HepG2 (cell line): ENCODE measurements around the gene OSBPL8. TPM values are rescaled to one million over a fixed set of nuclear protein-coding genes. Genes with fewer than 3 reads are reported as not detected.

ENCODE experiments used
- HNF4G ChIP-seq, 2 experiments: sonication (generic) in 1 of 2; formaldehyde crosslinking in 1 of 2; IDR thresholded peaks; 2 replicates each; pipeline versions ENCODE4 v1.4.0 to v1.6.1; 2011 to 2020; ENCODE audit warnings: borderline replicate concordance in 2 of 2, low read depth in 2 of 2, mild to moderate bottlenecking in 2 of 2, low read length in 1 of 2, missing genetic modification reagents in 1 of 2, moderate library complexity in 1 of 2
- KLF11 ChIP-seq: IDR thresholded peaks from 2 replicates; pipeline ENCODE4 v1.6.1; 2016; ENCODE audit warnings: missing compliant biosample characterization
- KLF13 ChIP-seq: sonication (generic); formaldehyde crosslinking; IDR thresholded peaks from 2 replicates; pipeline ENCODE4 v1.4.0; 2020; ENCODE audit warnings: mild to moderate bottlenecking, missing genetic modification reagents
- MAX ChIP-seq: IDR thresholded peaks from 2 replicates; pipeline ENCODE4 v1.6.1; 2012; ENCODE audit warnings: inconsistent platforms
- MXD4 ChIP-seq: IDR thresholded peaks from 2 replicates; pipeline ENCODE4 v1.6.1; 2016; ENCODE audit warnings: mild to moderate bottlenecking, missing biosample characterization, missing genetic modification reagents
- MZF1 ChIP-seq: sonication (generic); formaldehyde crosslinking; IDR thresholded peaks from 2 replicates; pipeline ENCODE4 v1.8.1; 2023; ENCODE audit warnings: mild to moderate bottlenecking, missing genetic modification reagents, borderline replicate concordance
- NCOA1 ChIP-seq: sonication (generic); formaldehyde crosslinking; IDR thresholded peaks from 2 replicates; pipeline ENCODE4 v1.9.0; 2021; ENCODE audit warnings: missing genetic modification reagents
- NFKB2 ChIP-seq: sonication (generic); formaldehyde crosslinking; IDR thresholded peaks from 2 replicates; pipeline ENCODE4 v1.4.0; 2020; ENCODE audit warnings: missing genetic modification reagents, borderline replicate concordance
- NR2C2 ChIP-seq: sonication (generic); formaldehyde crosslinking; IDR thresholded peaks from 2 replicates; pipeline ENCODE4 v1.4.0; 2020; ENCODE audit warnings: missing genetic modification reagents, mild to moderate bottlenecking, moderate library complexity, borderline replicate concordance
- PCBP1 ChIP-seq: fragments of 200-400 bp; formaldehyde crosslinking; IDR thresholded peaks from 2 replicates; pipeline ENCODE4 v1.6.1; 2017; ENCODE audit warnings: mild to moderate bottlenecking, low read depth, low read length, borderline replicate concordance
- RNF219 ChIP-seq: sonication (generic); formaldehyde crosslinking; IDR thresholded peaks from 2 replicates; pipeline ENCODE4 v1.5.0; 2020; ENCODE audit warnings: mild to moderate bottlenecking, missing genetic modification reagents
- TBP ChIP-seq: sonication (generic); formaldehyde crosslinking; IDR thresholded peaks from 2 replicates; pipeline ENCODE4 v1.5.0; 2020; ENCODE audit warnings: missing genetic modification reagents
- TCF7 ChIP-seq: sonication (generic); IDR thresholded peaks from 2 replicates; pipeline ENCODE4 v1.6.1; 2016; ENCODE audit warnings: antibody characterized with exemption, low read depth
- TGIF2 ChIP-seq: IDR thresholded peaks from 2 replicates; pipeline ENCODE4 v1.6.1; 2016; ENCODE audit warnings: control low read depth, missing compliant biosample characterization
- TOPORS ChIP-seq: sonication (generic); formaldehyde crosslinking; IDR thresholded peaks from 2 replicates; pipeline ENCODE4 v1.8.0; 2023; ENCODE audit warnings: mild to moderate bottlenecking, missing genetic modification reagents
- ZBTB25 ChIP-seq: IDR thresholded peaks from 2 replicates; pipeline ENCODE4 v1.6.1; 2018; ENCODE audit warnings: missing genetic modification reagents
- ZBTB26 ChIP-seq: IDR thresholded peaks from 2 replicates; pipeline ENCODE4 v1.6.1; 2016; ENCODE audit warnings: missing compliant biosample characterization, missing genetic modification reagents, borderline replicate concordance
- ZFP90 ChIP-seq: sonication (generic); formaldehyde crosslinking; IDR thresholded peaks from 2 replicates; pipeline ENCODE4 v1.8.0; 2022; ENCODE audit warnings: missing genetic modification reagents, mild to moderate bottlenecking, inconsistent platforms, borderline replicate concordance
- ZNF230 ChIP-seq: sonication (generic); formaldehyde crosslinking; IDR thresholded peaks from 2 replicates; pipeline ENCODE4 v1.4.0; 2020; ENCODE audit warnings: mild to moderate bottlenecking, missing genetic modification reagents
- ZNF235 ChIP-seq: sonication (generic); formaldehyde crosslinking; IDR thresholded peaks from 2 replicates; pipeline ENCODE4 v1.8.1; 2023; ENCODE audit warnings: mild to moderate bottlenecking, missing genetic modification reagents, borderline replicate concordance
- ZNF710 ChIP-seq: sonication (generic); formaldehyde crosslinking; IDR thresholded peaks from 2 replicates; pipeline ENCODE4 v1.5.0; 2020; ENCODE audit warnings: mild to moderate bottlenecking, missing genetic modification reagents, borderline replicate concordance
- ZNF720 ChIP-seq: sonication (generic); formaldehyde crosslinking; IDR thresholded peaks from 2 replicates; pipeline ENCODE4 v1.4.0; 2020; ENCODE audit warnings: missing genetic modification reagents
- ZSCAN9 ChIP-seq: IDR thresholded peaks from 2 replicates; pipeline ENCODE4 v1.6.1; 2016; ENCODE audit warnings: borderline replicate concordance
- polyA plus RNA-seq, 8 experiments: library from polyadenylated mRNA; depleted of rRNA in 3 of 8; stranded (reverse) in 7 of 8; unstranded in 1 of 8; fragments of >200 nt; fragmentation: Illumina TruSeq in 4 of 8; extraction: Trizol in 4 of 8; gene quantifications; 2 replicates each; pipeline versions ENCODE4 v1.2.1 to v1.2.3, GENCODE V29; 2011 to 2016; ENCODE audit warnings: low read depth in 4 of 8, missing spikeins in 1 of 8, mixed read lengths in 1 of 8; ENCODE audit not compliant: insufficient read depth in 1 of 8
- total RNA-seq, 5 experiments: library from RNA; depleted of rRNA; stranded (reverse); fragments of >200 nt; fragmentation: Illumina TruSeq; extraction: Trizol; gene quantifications; 2 replicates each; pipeline ENCODE4 v1.2.3, GENCODE V29; 2016; ENCODE audit warnings: low read depth in 1 of 5

The OSBPL8 gene
- total and polyA plus RNA-seq, 2 of the 13 experiments (the other 11 are each of a cell fraction or from before 2014, with no cell fraction given), result 11.0 to 33.9 TPM

GRCh38 chr12:76348079-76348901 is 211.3 kb downstream of the OSBPL8 start, which contains the start of gene BBS10 (continued):
- TF ChIP-seq ZNF230 (no peak), RNF219 (CRISPR knock-in tag) (no peak), MZF1 (CRISPR knock-in tag) (no peak), HNF4G (IDR thresholded peaks at IDR 0.05; ENCODE audit: borderline replicate concordance, low read depth, low read length) (no peak), HNF4G (CRISPR knock-in tag; IDR thresholded peaks at IDR 0.05; ENCODE audit: borderline replicate concordance, low read depth) (no peak), TBP (no peak), PCBP1 (0 out of 2 replicates have a peak, but pooled peaks have one; percentile 84), TOPORS (CRISPR knock-in tag) (no peak), ZNF710 (CRISPR knock-in tag) (0 out of 2 replicates have a peak, but pooled peaks have one; percentile 21), NR2C2 (CRISPR knock-in tag) (peak; percentile 81), TGIF2 (CRISPR knock-in tag) (peak; percentile 77; the same call in 1 of the 2 replicates), ZNF235 (CRISPR knock-in tag) (no peak), ZFP90 (CRISPR knock-in tag) (peak; percentile 89), ZBTB26 (peak; percentile 84; the same call in 1 of the 2 replicates), MAX (peak; percentile 89), NCOA1 (CRISPR knock-in tag) (no peak), KLF13 (CRISPR knock-in tag) (no peak), ZBTB25 (CRISPR knock-in tag) (peak; percentile 74; the same call in 1 of the 2 replicates), NFKB2 (CRISPR knock-in tag) (peak; percentile 86; the same call in 1 of the 2 replicates), ZNF720 (CRISPR knock-in tag) (no peak), TCF7 (no peak), KLF11 (no peak; the same call in 1 of the 2 replicates), MXD4 (CRISPR knock-in tag) (peak; percentile 62; the same call in 1 of the 2 replicates), ZSCAN9 (CRISPR knock-in tag) (0 out of 2 replicates have a peak, but pooled peaks have one; percentile 43)
